Smooth muscle cell (in vitro differentiated cells): ENCODE data around the gene MCC. TPM values are rescaled to one million over a fixed set of nuclear protein-coding genes. Genes with fewer than 3 reads are reported as not detected.
"Not testable (repeated sequence)": the region's sequence is repeated elsewhere in the genome, so short reads cannot be mapped to it uniquely, and the experiment has no call there.

Experiments
- DNase-seq: peaks from one replicate; lab custom pipeline; 2025; ENCODE audit not compliant: unreplicated experiment; lab: John Stamatoyannopoulos, UW
- H2AFZ ChIP-seq: fragments of 200-600 bp; sonication (generic); 2 replicates; pipeline ENCODE4 v1.6.0; 2016; ENCODE audit warnings: antibody characterized with exemption, low read depth, mild to moderate bottlenecking
- H3F3A ChIP-seq: fragments of 200-600 bp; sonication (generic); 2 replicates; pipeline ENCODE4 v1.6.0; 2017; ENCODE audit warnings: antibody characterized with exemption, low read depth
- H3K27ac ChIP-seq: fragments of 200-600 bp; sonication (generic); 2 replicates; pipeline ENCODE4 v1.5.1; 2016; ENCODE audit warnings: low read depth, mild to moderate bottlenecking
- H3K27me3 ChIP-seq: fragments of 200-600 bp; sonication (generic); 2 replicates; pipeline ENCODE4 v1.6.1; 2016; ENCODE audit warnings: low read depth, mild to moderate bottlenecking
- H3K36me3 ChIP-seq: fragments of 200-600 bp; sonication (generic); 2 replicates; pipeline ENCODE4 v1.5.1; 2016; ENCODE audit warnings: low read depth
- H3K4me1 ChIP-seq: fragments of 200-600 bp; sonication (generic); 2 replicates; pipeline ENCODE4 v1.5.1; 2016; ENCODE audit warnings: low read depth
- H3K4me2 ChIP-seq: fragments of 200-600 bp; sonication (generic); 2 replicates; pipeline ENCODE4 v1.6.0; 2016; ENCODE audit warnings: mild to moderate bottlenecking
- H3K4me3 ChIP-seq: fragments of 200-600 bp; sonication (generic); 2 replicates; pipeline ENCODE4 v1.5.1; 2016; ENCODE audit warnings: mild to moderate bottlenecking
- H3K79me2 ChIP-seq: fragments of 200-600 bp; sonication (generic); 2 replicates; pipeline ENCODE4 v1.6.0; 2016; ENCODE audit warnings: low read depth, mild to moderate bottlenecking
- H3K9ac ChIP-seq: fragments of 200-600 bp; sonication (generic); 2 replicates; pipeline ENCODE4 v1.6.0; 2016; ENCODE audit warnings: low read depth
- H3K9me3 ChIP-seq: fragments of 200-600 bp; sonication (generic); replicated peaks from 2 replicates; pipeline ENCODE4 v1.5.1; 2016; ENCODE audit warnings: low read depth
- H4K20me1 ChIP-seq: fragments of 200-600 bp; sonication (generic); 2 replicates; pipeline ENCODE4 v1.6.0; 2016; ENCODE audit warnings: low read depth
- CTCF ChIP-seq: fragments of 200-600 bp; sonication (generic); IDR thresholded peaks from 2 replicates; pipeline ENCODE4 v1.5.1; 2017; ENCODE audit warnings: borderline replicate concordance, mild to moderate bottlenecking, antibody characterized with exemption; ENCODE audit not compliant: insufficient read depth, poor library complexity, severe bottlenecking
- WGBS: methylation state at CpG from one replicate; pipeline ENCODE4 v1.1.7; 2016; ENCODE audit warnings: low lambda C conversion rate; 5-methylcytosine and 5-hydroxymethylcytosine counted together
- polyA plus RNA-seq: library from polyadenylated mRNA; unstranded; fragments of >200 nt; fragmentation: Nextera tagmentation; extraction: Ambion mirVana; gene quantifications from 2 replicates; pipeline ENCODE4 v1.2.1, GENCODE V29; 2016
- total RNA-seq: library from RNA; depleted of rRNA; stranded (reverse); fragments of >200 nt; gene quantifications from 2 replicates; pipeline ENCODE4 v1.2.3, GENCODE V29; 2014

MCC gene
- total and polyA plus RNA-seq, 2 experiments from 2014 or later, result 5.8 to 19.2 TPM

GRCh38 chr5:113081091-113081839 lies 407.0 kb downstream of the MCC start:
- no peak overlapping the region for H2AFZ ChIP-seq
- TF ChIP-seq CTCF, result no peak
- H3K27me3 ChIP-seq, result no peaks in the 10 kb centered on the region
- H3K9me3 ChIP-seq, result no peaks in the 10 kb centered on the region
- H3K27ac ChIP-seq, result no peak overlapping the region
- H3K4me1 ChIP-seq, result no peaks in the 10 kb centered on the region
- no peaks in the 10 kb centered on the region for H3K36me3 ChIP-seq
- 25% methylated on average over 4 of the region's 4 CpGs for WGBS
- no peak overlapping the region for H3K9ac ChIP-seq
- DNase-seq, result no peak
- no peaks in the 10 kb centered on the region for H3F3A ChIP-seq
- H3K4me3 ChIP-seq, result no peak overlapping the region
- H4K20me1 ChIP-seq, result no peaks in the 10 kb centered on the region
- no peaks in the 10 kb centered on the region for H3K79me2 ChIP-seq
- H3K4me2 ChIP-seq, result no peak overlapping the region

- not testable (repeated sequence) for H4K20me1 ChIP-seq, H3K79me2 ChIP-seq, H3K9me3 ChIP-seq, H3K27me3 ChIP-seq, DNase-seq, H3F3A ChIP-seq, H3K4me2 ChIP-seq, H3K27ac ChIP-seq, H3K4me3 ChIP-seq, H2AFZ ChIP-seq, H3K36me3 ChIP-seq, H3K4me1 ChIP-seq, H3K9ac ChIP-seq
- 88% methylated on average over 2 of the region's 2 CpGs for WGBS
Measured at GRCh38 chr5:113076649-113077048, 411.6 kb downstream of the MCC start.

DNA sequence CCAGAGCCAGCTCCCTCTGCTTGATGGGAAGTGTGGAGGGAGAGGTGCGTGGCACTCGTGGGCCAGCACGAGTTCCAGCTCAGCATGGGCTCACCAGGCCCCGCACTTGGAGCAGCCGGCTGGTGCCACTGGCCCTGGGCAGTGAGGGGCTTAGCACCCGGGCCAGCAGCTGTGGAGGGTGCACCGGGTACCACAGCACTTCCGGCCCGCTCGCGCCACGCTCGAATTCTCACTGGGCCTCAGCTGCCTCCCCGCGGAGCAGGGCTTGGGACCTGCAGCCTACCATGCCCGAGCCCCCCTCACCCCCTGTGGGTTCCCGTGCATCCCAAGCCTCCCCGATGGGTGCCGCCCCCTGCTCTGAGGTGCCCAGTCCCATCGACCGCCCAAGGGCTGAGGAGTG lies 413.2 kb downstream of the MCC start:
- no peak for TF ChIP-seq CTCF
- no peak for DNase-seq
- H3K4me3 ChIP-seq, result no peak overlapping the region
- no peak overlapping the region for H3K9ac ChIP-seq
- no peak overlapping the region for H3K4me2 ChIP-seq
- no peaks in the 10 kb centered on the region for H3K79me2 ChIP-seq
- H4K20me1 ChIP-seq, result no peaks in the 10 kb centered on the region
- no peak overlapping the region for H3K27ac ChIP-seq
- H3K36me3 ChIP-seq, result no peaks in the 10 kb centered on the region
- no peaks in the 10 kb centered on the region for H3K27me3 ChIP-seq
- H3K9me3 ChIP-seq, result no peaks in the 10 kb centered on the region
- 90% methylated on average over 10 of the region's 21 CpGs for WGBS
- H2AFZ ChIP-seq, result no peak overlapping the region
- H3F3A ChIP-seq, result no peaks in the 10 kb centered on the region
- H3K4me1 ChIP-seq, result no peaks in the 10 kb centered on the region

- not testable (repeated sequence) for H3K79me2 ChIP-seq, DNase-seq, H2AFZ ChIP-seq, H3K4me2 ChIP-seq, H3K27me3 ChIP-seq, H3K36me3 ChIP-seq, H3K4me1 ChIP-seq, H3K27ac ChIP-seq, H4K20me1 ChIP-seq, H3K4me3 ChIP-seq, H3K9ac ChIP-seq, H3F3A ChIP-seq, H3K9me3 ChIP-seq
- 94% methylated on average over 11 of the region's 11 CpGs for WGBS
Measured at GRCh38 chr5:113073629-113074034, 414.6 kb downstream of the MCC start.

DNA sequence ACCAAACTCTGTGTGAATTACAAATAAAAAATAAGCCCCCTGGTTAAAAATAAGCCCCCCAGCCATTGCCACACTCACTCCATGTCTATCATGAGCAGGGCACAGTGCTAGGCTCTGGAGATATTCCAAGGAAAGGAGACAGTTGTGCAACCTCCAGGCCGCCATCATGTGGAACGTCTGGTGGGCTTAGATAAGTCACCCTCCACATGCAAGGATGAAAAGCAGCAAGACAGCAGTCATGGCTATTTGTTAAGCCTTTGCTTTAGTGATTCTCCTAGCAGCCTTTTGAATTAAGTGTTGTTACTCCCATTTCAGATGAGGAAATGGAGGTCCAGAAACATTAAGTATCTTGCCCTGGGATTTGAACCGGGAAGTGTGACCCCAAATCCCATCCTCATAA lies 416.9 kb downstream of the MCC start:
- no peak for DNase-seq
- no peaks in the 10 kb centered on the region for H4K20me1 ChIP-seq
- TF ChIP-seq CTCF, result no peak

More for the DNA sequence above, 416.9 kb downstream of the MCC start:
- H3K79me2 ChIP-seq, result no peaks in the 10 kb centered on the region
- H3K4me2 ChIP-seq, result no peak overlapping the region
- no peaks in the 10 kb centered on the region for H3K4me1 ChIP-seq
- H3K9me3 ChIP-seq, result no peaks in the 10 kb centered on the region
- no peak overlapping the region for H3K4me3 ChIP-seq
- H3F3A ChIP-seq, result no peaks in the 10 kb centered on the region
- 72% methylated on average over 3 of the region's 3 CpGs for WGBS
- H3K9ac ChIP-seq, result no peak overlapping the region
- no peak overlapping the region for H2AFZ ChIP-seq
- no peak overlapping the region for H3K27ac ChIP-seq
- no peaks in the 10 kb centered on the region for H3K27me3 ChIP-seq
- no peaks in the 10 kb centered on the region for H3K36me3 ChIP-seq
